ENCODE measurements around the gene ATP8A2. TPM values are rescaled to one million over a fixed set of nuclear protein-coding genes. Genes with fewer than 3 reads are reported as not detected.

ATP8A2 gene
- total RNA-seq, 5 donors from 2014 or later (not counting 1 experiment from before 2014, with no cell fraction given) = 0.39 to 0.85 (median 0.73) TPM

DNA sequence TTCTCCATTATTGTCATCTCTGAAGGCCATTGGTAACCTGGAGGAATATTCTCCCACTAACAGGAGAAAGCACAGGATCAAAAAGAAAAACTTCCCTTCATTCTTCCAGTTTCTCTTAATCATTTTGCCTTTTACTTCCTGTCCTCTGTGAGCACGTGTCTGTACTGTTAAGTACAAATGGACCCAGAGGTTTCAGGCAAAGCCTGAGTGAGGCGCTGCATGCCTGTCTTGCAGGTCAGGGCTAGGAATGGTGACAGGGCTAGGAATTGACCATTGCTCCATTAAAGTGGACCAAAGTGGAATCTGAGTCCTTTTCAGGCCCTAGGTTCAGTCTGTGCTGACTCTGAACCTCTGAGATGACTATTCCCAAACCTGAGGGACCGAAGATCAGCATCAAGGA is 353.3 kb downstream of the ATP8A2 start:
- no peaks in the 10 kb centered on the region for H3K36me3 Mint-ChIP-seq
- ChIA-PET POLR2A (no interaction called here), CTCF (no interaction called here)
- DNase-seq (no peak), ATAC-seq (replicated peaks in 1 of 4) (no peak)
- Histone ChIP-seq H3K27ac (ENCODE audit: low read length) (no peak overlapping the region), H3K9me3 (no peaks in the 10 kb centered on the region), H3K4me3 (ENCODE audit: control insufficient read depth in 1 of 2, extremely low read depth in 1 of 2, low read length in 1 of 2) (no peak overlapping the region), H3K4me1 (ENCODE audit: control insufficient read depth in 1 of 2, extremely low read depth in 1 of 2, insufficient read depth in 2 of 2, low read length in 2 of 2) (no peaks in the 10 kb centered on the region), H3K36me3 (ENCODE audit: control insufficient read depth in 2 of 2, extremely low read depth in 1 of 2, insufficient read depth in 1 of 2, low read length in 1 of 2) (no peaks in the 10 kb centered on the region), H3K27me3 (replicated peaks in 1 of 2; ENCODE audit: control insufficient read depth in 2 of 2, extremely low read depth in 1 of 2, insufficient read depth in 2 of 2, low read length in 1 of 2) (no peaks in the 10 kb centered on the region)
- peaks cover 8 to 11% of the 10 kb centered on the region in 2 donors for H3K27me3 Mint-ChIP-seq
- no peaks in the 10 kb centered on the region for H3K9me3 Mint-ChIP-seq
- H3K4me1 Mint-ChIP-seq = peaks cover 0 to 7% (median 7%) of the 10 kb centered on the region in 3 donors
- H3K4me3 Mint-ChIP-seq = no peak overlapping the region
- H3K27ac Mint-ChIP-seq = no peak overlapping the region
- 80% methylated on average over 3 of the region's 3 CpGs for WGBS (ENCODE audit: insufficient coverage)

DNA sequence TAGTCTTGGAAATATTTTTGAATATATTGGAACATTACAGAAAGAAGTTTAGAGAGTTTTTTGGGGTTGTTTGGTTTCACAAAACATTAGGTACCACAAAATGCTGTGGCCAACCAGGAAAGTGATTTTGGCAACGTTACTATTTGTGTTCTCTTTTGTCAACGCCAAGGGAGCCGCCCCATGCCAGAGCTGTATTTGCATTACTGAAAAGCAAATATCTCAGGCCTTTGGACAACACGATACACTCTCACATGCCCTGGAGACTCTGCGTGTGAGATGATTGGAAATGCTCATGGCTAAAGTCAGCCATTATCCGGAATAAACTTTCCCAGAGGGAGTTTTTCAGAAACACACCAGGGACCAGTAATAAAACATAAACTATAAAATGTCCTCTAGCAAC is 355.5 kb downstream of the ATP8A2 start:
- ATAC-seq (replicated peaks in 1 of 4) = no peak
- no peak for DNase-seq

DNA sequence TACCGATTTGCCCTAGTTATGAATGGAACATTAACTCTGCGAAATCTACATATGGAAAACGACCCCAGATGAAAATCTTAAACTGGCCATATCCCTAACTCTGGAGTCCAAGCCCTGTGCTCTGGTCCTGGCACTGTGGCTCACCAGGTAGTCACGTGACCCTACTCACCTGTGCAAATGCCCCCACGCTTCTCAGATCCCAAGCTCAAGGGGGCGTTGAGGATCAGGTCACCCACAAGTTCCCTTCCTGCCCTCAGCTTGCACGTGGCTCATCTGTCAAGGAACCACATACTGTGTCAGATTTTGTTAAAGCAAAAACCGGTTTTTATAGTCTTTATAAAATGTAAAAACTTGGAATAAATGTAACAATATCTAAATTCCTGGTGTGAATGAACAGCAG is 356.0 kb downstream of the ATP8A2 start:
- Histone ChIP-seq H3K36me3 (ENCODE audit: control insufficient read depth in 2 of 2, extremely low read depth in 1 of 2, insufficient read depth in 1 of 2, low read length in 1 of 2) (no peaks in the 10 kb centered on the region), H3K4me3 (ENCODE audit: control insufficient read depth in 1 of 2, extremely low read depth in 1 of 2, low read length in 1 of 2) (no peak overlapping the region), H3K9me3 (no peaks in the 10 kb centered on the region), H3K4me1 (ENCODE audit: control insufficient read depth in 1 of 2, extremely low read depth in 1 of 2, insufficient read depth in 2 of 2, low read length in 2 of 2) (no peaks in the 10 kb centered on the region), H3K27ac (ENCODE audit: low read length) (no peak overlapping the region), H3K27me3 (replicated peaks in 1 of 2; ENCODE audit: control insufficient read depth in 2 of 2, extremely low read depth in 1 of 2, insufficient read depth in 2 of 2, low read length in 1 of 2) (no peaks in the 10 kb centered on the region)
- Mint-ChIP-seq H3K9me3 (no peaks in the 10 kb centered on the region), H3K4me3 (no peak overlapping the region), H3K27me3 (peaks cover 8 to 18% of the 10 kb centered on the region in 2 donors), H3K36me3 (no peaks in the 10 kb centered on the region), H3K4me1 (peaks cover 0 to 7% (median 7%) of the 10 kb centered on the region in 3 donors), H3K27ac (no peak overlapping the region)
- POLR2A ChIA-PET = no interaction called here
- CTCF ChIA-PET = no interaction called here
- WGBS (ENCODE audit: insufficient coverage) = 68% methylated on average over 5 of the region's 8 CpGs
- DNase-seq (no peak), ATAC-seq (replicated peaks in 1 of 4) (no peak)

More for the DNA sequence above, 355.5 kb downstream of the ATP8A2 start:
- Mint-ChIP-seq H3K9me3 (no peaks in the 10 kb centered on the region), H3K27me3 (peaks cover 8 to 18% of the 10 kb centered on the region in 2 donors), H3K4me3 (no peak overlapping the region), H3K27ac (no peak overlapping the region), H3K4me1 (peaks cover 0 to 7% (median 7%) of the 10 kb centered on the region in 3 donors), H3K36me3 (no peaks in the 10 kb centered on the region)
- Histone ChIP-seq H3K27me3 (replicated peaks in 1 of 2; ENCODE audit: control insufficient read depth in 2 of 2, extremely low read depth in 1 of 2, insufficient read depth in 2 of 2, low read length in 1 of 2) (no peaks in the 10 kb centered on the region), H3K4me1 (ENCODE audit: control insufficient read depth in 1 of 2, extremely low read depth in 1 of 2, insufficient read depth in 2 of 2, low read length in 2 of 2) (no peaks in the 10 kb centered on the region), H3K9me3 (no peaks in the 10 kb centered on the region), H3K4me3 (ENCODE audit: control insufficient read depth in 1 of 2, extremely low read depth in 1 of 2, low read length in 1 of 2) (no peak overlapping the region), H3K36me3 (ENCODE audit: control insufficient read depth in 2 of 2, extremely low read depth in 1 of 2, insufficient read depth in 1 of 2, low read length in 1 of 2) (no peaks in the 10 kb centered on the region), H3K27ac (ENCODE audit: low read length) (no peak overlapping the region)
- ChIA-PET CTCF (no interaction called here), POLR2A (no interaction called here)
- no CpG with 5 or more reads among the region's 6 CpGs for WGBS (ENCODE audit: insufficient coverage)

DNA sequence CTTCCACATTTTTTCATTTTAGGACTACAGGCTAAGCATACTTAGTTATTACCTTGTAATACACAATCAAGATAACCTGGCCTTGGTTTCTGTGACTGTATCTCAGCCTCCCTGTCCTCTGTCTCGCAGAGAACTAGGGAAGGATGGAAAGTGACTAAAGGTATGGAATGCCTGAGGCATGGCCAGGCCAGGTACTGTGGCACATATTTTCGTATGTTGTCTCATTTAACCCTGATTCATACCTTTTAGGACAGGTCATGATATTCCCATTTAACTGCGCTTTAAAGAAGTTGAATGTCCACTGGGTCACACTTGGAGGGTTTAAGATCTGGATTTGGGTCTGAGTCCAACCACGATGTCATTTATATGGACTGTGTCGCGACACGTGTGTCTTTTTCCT is 357.4 kb downstream of the ATP8A2 start:
- ChIA-PET POLR2A (no interaction called here), CTCF (no interaction called here)
- ATAC-seq (replicated peaks in 1 of 4) = no peak
- Mint-ChIP-seq H3K36me3 (no peaks in the 10 kb centered on the region), H3K27ac (no peak overlapping the region), H3K4me1 (peaks cover 4 to 11% (median 6%) of the 10 kb centered on the region in 3 donors), H3K27me3 (peaks cover 8 to 18% of the 10 kb centered on the region in 2 donors), H3K4me3 (no peak overlapping the region), H3K9me3 (no peaks in the 10 kb centered on the region)
- H3K27ac ChIP-seq (ENCODE audit: low read length) = no peak overlapping the region
- no peaks in the 10 kb centered on the region for H3K4me1 ChIP-seq (ENCODE audit: control insufficient read depth in 1 of 2, extremely low read depth in 1 of 2, insufficient read depth in 2 of 2, low read length in 2 of 2)
- 87% methylated on average over 3 of the region's 7 CpGs for WGBS (ENCODE audit: insufficient coverage)
- H3K9me3 ChIP-seq = no peaks in the 10 kb centered on the region
- no peak for DNase-seq
- H3K27me3 ChIP-seq (replicated peaks in 1 of 2; ENCODE audit: control insufficient read depth in 2 of 2, extremely low read depth in 1 of 2, insufficient read depth in 2 of 2, low read length in 1 of 2) = no peaks in the 10 kb centered on the region
- H3K4me3 ChIP-seq (ENCODE audit: control insufficient read depth in 1 of 2, extremely low read depth in 1 of 2, low read length in 1 of 2) = no peak overlapping the region
- H3K36me3 ChIP-seq (ENCODE audit: control insufficient read depth in 2 of 2, extremely low read depth in 1 of 2, insufficient read depth in 1 of 2, low read length in 1 of 2) = no peaks in the 10 kb centered on the region

DNA sequence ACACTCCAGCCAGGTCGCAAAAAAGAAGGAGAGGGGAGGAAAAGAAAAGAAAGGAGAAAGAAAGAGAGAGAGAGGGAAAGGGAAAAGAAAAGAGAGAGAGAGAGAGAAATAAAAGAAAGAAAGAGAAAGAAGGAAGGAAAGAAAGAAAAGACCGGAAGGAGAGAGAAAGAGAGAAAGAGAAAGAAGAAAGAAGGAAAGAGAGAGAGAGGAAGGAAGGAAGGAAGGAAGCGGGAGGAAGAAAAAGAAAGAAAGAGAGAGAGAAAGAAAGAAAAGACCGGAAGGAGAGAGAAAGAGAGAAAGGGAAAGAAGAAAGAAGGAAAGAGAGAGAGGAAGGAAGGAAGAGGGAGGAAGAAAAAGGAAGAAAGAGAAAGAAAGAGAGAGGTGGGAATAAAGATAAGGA is 359.3 kb downstream of the ATP8A2 start:
- Mint-ChIP-seq H3K36me3 (no peaks in the 10 kb centered on the region), H3K9me3 (no peaks in the 10 kb centered on the region), H3K4me1 (peaks cover 0 to 4% (median 4%) of the 10 kb centered on the region in 3 donors), H3K27ac (no peak overlapping the region), H3K4me3 (no peak overlapping the region), H3K27me3 (peaks cover 8 to 18% of the 10 kb centered on the region in 2 donors)
- Histone ChIP-seq H3K27me3 (replicated peaks in 1 of 2; ENCODE audit: control insufficient read depth in 2 of 2, extremely low read depth in 1 of 2, insufficient read depth in 2 of 2, low read length in 1 of 2) (no peaks in the 10 kb centered on the region), H3K4me1 (ENCODE audit: control insufficient read depth in 1 of 2, extremely low read depth in 1 of 2, insufficient read depth in 2 of 2, low read length in 2 of 2) (no peaks in the 10 kb centered on the region), H3K4me3 (ENCODE audit: control insufficient read depth in 1 of 2, extremely low read depth in 1 of 2, low read length in 1 of 2) (no peak overlapping the region), H3K27ac (ENCODE audit: low read length) (no peak overlapping the region), H3K36me3 (ENCODE audit: control insufficient read depth in 2 of 2, extremely low read depth in 1 of 2, insufficient read depth in 1 of 2, low read length in 1 of 2) (no peaks in the 10 kb centered on the region), H3K9me3 (no peaks in the 10 kb centered on the region)
- whole genome bisulfite sequencing (ENCODE audit: insufficient coverage) = 93% methylated on average over 3 of the region's 4 CpGs
- CTCF ChIA-PET = no interaction called here
- POLR2A ChIA-PET = no interaction called here
- DNase-seq (no peak), ATAC-seq (replicated peaks in 1 of 4) (no peak)

DNA sequence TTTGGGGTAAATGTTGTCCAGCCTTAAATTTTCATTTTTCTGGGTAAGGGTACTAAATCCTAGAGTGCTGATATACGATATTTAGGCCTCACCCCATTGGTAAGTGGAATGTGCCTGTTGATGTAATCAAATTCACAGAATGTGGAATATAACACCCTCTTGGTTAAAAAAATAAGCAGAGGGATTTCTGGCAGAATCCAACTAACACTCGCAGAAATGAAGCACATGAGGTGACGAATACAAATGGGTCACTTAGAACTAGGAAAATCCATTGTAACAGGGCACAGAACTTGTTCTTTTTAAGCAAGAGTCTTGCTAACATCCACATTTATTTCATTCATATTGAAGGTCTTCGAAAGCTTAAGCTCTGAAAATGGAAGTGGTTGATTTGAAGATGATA is 359.8 kb downstream of the ATP8A2 start:
- Mint-ChIP-seq H3K4me1 (peaks cover 2 to 5% (median 4%) of the 10 kb centered on the region in 3 donors), H3K4me3 (no peak overlapping the region), H3K9me3 (no peaks in the 10 kb centered on the region), H3K36me3 (no peaks in the 10 kb centered on the region), H3K27ac (no peak overlapping the region), H3K27me3 (peaks cover 8 to 18% of the 10 kb centered on the region in 2 donors)
- no peak for DNase-seq
- H3K36me3 ChIP-seq (ENCODE audit: control insufficient read depth in 2 of 2, extremely low read depth in 1 of 2, insufficient read depth in 1 of 2, low read length in 1 of 2) = no peaks in the 10 kb centered on the region
- H3K4me3 ChIP-seq (ENCODE audit: control insufficient read depth in 1 of 2, extremely low read depth in 1 of 2, low read length in 1 of 2) = no peak overlapping the region
- H3K9me3 ChIP-seq = no peaks in the 10 kb centered on the region
- H3K27ac ChIP-seq (ENCODE audit: low read length) = no peak overlapping the region
- no peak for ATAC-seq (replicated peaks in 1 of 4)
- no CpG with 5 or more reads among the region's 4 CpGs for WGBS (ENCODE audit: insufficient coverage)
- CTCF ChIA-PET = no interaction called here
- H3K4me1 ChIP-seq (ENCODE audit: control insufficient read depth in 1 of 2, extremely low read depth in 1 of 2, insufficient read depth in 2 of 2, low read length in 2 of 2) = no peaks in the 10 kb centered on the region
- H3K27me3 ChIP-seq (replicated peaks in 1 of 2; ENCODE audit: control insufficient read depth in 2 of 2, extremely low read depth in 1 of 2, insufficient read depth in 2 of 2, low read length in 1 of 2) = no peaks in the 10 kb centered on the region
- POLR2A ChIA-PET = no interaction called here
